Subcutaneous abdominal adipose tissue (tissue), 5 donors: ENCODE measurements around the gene NPDC1.
"Not testable (repeated sequence)": the region's sequence is repeated elsewhere in the genome, so short reads cannot be mapped to it uniquely, and the experiment has no call there.

ENCODE experiments used
- H3K27ac ChIP-seq: one replicate; pipeline ENCODE4 v1.7.0; 2013; ENCODE audit warnings: low read depth, mild to moderate bottlenecking, inconsistent platforms, low read length, moderate library complexity
- H3K27me3 ChIP-seq, 5 donors: one replicate each; pipeline ENCODE4 v1.7.0; 2013; ENCODE audit warnings: low read length in 5 of 5, inconsistent platforms in 1 of 5; ENCODE audit not compliant: control insufficient read depth in 5 of 5, insufficient read depth in 4 of 5
- H3K36me3 ChIP-seq, 5 donors: one replicate each; pipeline ENCODE4 v1.7.0; 2013; ENCODE audit warnings: low read length in 5 of 5; ENCODE audit not compliant: control insufficient read depth in 5 of 5, insufficient read depth in 5 of 5
- H3K4me1 ChIP-seq, 5 donors: one replicate each; pipeline ENCODE4 v1.7.0; 2013; ENCODE audit warnings: low read length in 5 of 5, mild to moderate bottlenecking in 3 of 5, moderate library complexity in 1 of 5; ENCODE audit not compliant: control insufficient read depth in 5 of 5, insufficient read depth in 5 of 5
- H3K4me3 ChIP-seq, 5 donors: one replicate each; pipeline ENCODE4 v1.7.0; 2013; ENCODE audit warnings: low read length in 5 of 5, low read depth in 1 of 5
- H3K9ac ChIP-seq, 5 donors: one replicate each; pipeline ENCODE4 v1.7.0; 2013; ENCODE audit warnings: low read length in 5 of 5, mild to moderate bottlenecking in 4 of 5, moderate library complexity in 3 of 5
- H3K9me3 ChIP-seq, 5 donors: one replicate each; pipeline ENCODE4 v1.7.0; 2013; ENCODE audit warnings: low read length in 5 of 5; ENCODE audit not compliant: control insufficient read depth in 5 of 5
- donor health status: healthy.
- donor health status: healthy.
- donor health status: healthy.
- donor health status: healthy.
- donor health status: healthy.

The NPDC1 gene

DNA sequence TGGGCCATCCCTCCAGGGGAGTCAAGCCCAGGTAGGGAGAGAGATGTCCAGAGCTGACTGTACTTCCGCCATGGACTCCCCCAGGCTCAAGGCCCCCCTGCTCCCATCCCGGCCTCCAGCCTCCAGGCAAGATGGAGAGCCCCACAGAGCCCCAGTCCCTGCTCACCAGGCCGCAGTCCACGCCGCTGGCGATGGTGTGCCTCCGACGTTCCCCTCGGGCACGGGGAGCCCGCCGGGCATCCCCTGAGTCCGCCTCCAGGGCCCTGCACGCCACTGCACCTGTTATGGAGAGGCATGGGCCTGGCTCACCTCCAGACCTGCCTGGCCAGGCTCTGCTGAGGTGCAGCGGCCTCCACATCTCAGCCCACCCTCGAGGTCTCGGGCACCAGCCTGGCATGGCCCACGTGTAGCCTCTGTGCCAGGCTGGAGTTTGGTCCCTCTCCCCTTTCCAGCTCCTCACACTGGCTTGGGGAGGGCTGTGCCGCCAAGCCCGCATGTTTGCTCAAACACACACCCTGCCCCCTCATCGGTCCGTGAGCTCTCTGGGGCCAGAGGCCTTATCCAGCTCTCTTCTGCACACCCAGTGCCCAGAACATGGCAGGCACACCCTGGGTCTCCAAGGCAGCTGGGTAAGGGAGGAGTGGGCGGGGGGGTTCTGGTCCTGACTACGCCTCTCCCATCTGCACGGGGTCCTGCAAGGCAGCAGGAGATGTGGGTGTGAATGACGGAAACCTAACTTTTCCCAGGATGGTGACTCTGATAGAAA lies 20.3 kb upstream of the NPDC1 start:
- H3K27ac ChIP-seq = no peak overlapping the region
- no peaks in the 10 kb centered on the region for H3K9me3 ChIP-seq
- H3K27me3 ChIP-seq = peaks cover 3 to 19% (median 12%) of the 10 kb centered on the region in 5 donors
- peaks cover 0 to 18% (median 10%) of the 10 kb centered on the region in 5 donors for H3K4me1 ChIP-seq
- no peak overlapping the region for H3K4me3 ChIP-seq
- H3K9ac ChIP-seq = no peak overlapping the region
- H3K36me3 ChIP-seq = no peaks in the 10 kb centered on the region

DNA sequence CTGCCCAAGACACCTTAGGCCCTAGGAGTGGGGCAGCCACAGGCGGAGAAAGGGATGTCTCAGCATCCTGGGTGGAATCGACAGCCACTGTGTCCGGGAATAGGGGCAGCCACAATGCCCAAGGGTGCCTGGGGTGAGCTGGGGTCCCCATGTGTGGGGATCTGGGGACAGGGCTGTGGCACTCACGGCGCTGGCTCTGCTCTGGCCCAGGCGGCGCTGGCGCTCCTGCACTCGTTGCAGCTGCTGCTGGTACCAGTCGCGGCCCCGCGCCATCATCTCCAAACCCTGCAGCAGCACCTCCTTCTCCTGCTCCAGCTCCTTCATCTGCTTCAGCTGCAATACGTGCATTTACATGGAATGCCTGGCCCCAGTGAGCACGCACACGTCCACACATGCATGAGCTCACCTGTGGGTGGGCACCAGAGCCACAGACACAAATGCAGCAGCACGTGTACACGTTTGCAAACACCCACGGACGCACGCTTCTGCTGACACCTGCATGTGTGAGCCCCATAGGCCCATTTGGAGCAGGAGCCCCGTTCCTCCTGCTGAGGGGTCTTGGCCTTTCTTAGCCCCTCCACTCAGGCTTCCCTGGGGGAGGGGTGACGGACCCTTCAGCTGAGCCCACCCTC lies 19.5 kb upstream of the NPDC1 start:
- Histone ChIP-seq H3K4me3 (no peak overlapping the region), H3K4me1 (peaks cover 0 to 10% (median 3%) of the 10 kb centered on the region in 5 donors), H3K27ac (no peak overlapping the region), H3K36me3 (no peaks in the 10 kb centered on the region), H3K27me3 (peaks cover 3 to 19% (median 12%) of the 10 kb centered on the region in 5 donors), H3K9me3 (no peaks in the 10 kb centered on the region), H3K9ac (no peak overlapping the region)

DNA sequence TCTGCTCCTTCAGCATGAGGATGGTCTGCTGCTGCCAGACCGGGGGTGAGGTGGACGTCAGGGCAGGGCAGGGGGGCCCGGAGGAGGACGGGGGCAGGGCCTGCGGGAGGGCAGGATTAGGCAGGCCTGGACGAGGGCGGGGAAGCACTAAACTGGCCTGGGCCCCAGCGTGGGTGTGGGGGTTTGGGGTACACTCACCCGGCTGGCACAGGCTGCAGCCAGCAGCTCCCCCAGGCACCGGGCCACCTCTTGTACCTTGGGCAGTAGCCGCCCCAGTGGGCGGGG lies 18.8 kb upstream of the NPDC1 start:
- Histone ChIP-seq H3K36me3 (no peaks in the 10 kb centered on the region), H3K4me3 (no peak overlapping the region), H3K27ac (no peak overlapping the region), H3K4me1 (peaks cover 0 to 8% (median 3%) of the 10 kb centered on the region in 5 donors), H3K9me3 (no peaks in the 10 kb centered on the region), H3K9ac (no peak overlapping the region), H3K27me3 (peaks cover 3 to 19% (median 12%) of the 10 kb centered on the region in 5 donors)

DNA sequence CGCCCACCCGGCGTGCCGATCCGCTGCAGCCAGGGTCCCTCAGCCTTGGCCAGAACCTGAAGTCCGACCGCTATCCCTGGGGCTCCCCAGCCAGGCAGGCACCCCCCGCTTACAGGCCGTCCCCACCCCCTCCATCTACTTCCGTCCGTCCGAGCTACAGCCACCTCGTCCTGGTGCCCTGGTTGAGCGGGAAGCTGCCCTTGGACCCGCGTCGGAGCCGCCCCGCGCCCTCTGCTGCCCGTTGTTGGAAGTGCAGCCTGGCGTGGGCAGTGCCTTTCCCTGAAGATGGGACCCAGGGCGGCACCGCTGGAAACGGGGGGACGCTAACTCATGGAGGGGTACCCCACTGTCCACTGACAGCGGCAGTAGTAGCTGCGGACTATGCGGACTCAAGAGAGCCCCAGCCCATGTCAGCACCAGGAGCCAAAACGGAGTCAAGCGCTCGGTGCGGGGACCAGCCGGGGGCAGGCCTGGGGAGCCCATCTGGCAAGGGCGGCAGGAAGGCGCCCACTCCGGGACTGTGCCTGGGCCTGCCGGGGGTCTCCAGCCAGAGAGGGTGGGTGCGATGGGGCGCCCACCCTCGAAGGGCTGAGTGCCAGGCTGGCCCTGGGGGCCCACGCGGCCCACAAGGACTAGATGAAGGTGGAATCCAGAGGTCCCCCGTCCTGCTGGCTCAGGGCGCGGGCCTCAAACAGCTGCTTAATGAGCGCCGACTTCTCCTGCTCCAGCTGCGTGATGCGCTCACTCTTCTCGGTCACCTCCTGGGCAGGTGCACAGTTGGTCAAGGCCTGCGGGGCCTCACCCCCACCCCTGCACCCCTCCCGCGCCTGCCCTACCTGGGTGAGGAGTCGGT lies 18.3 kb upstream of the NPDC1 start:
- H3K9me3 ChIP-seq = no peaks in the 10 kb centered on the region
- H3K4me1 ChIP-seq = peaks cover 0 to 4% (median 0%) of the 10 kb centered on the region in 5 donors
- H3K27ac ChIP-seq = no peak overlapping the region
- peaks cover 0 to 15% (median 9%) of the 10 kb centered on the region in 5 donors for H3K27me3 ChIP-seq
- no peak overlapping the region for H3K4me3 ChIP-seq
- no peak overlapping the region for H3K9ac ChIP-seq
- H3K36me3 ChIP-seq = no peaks in the 10 kb centered on the region

DNA sequence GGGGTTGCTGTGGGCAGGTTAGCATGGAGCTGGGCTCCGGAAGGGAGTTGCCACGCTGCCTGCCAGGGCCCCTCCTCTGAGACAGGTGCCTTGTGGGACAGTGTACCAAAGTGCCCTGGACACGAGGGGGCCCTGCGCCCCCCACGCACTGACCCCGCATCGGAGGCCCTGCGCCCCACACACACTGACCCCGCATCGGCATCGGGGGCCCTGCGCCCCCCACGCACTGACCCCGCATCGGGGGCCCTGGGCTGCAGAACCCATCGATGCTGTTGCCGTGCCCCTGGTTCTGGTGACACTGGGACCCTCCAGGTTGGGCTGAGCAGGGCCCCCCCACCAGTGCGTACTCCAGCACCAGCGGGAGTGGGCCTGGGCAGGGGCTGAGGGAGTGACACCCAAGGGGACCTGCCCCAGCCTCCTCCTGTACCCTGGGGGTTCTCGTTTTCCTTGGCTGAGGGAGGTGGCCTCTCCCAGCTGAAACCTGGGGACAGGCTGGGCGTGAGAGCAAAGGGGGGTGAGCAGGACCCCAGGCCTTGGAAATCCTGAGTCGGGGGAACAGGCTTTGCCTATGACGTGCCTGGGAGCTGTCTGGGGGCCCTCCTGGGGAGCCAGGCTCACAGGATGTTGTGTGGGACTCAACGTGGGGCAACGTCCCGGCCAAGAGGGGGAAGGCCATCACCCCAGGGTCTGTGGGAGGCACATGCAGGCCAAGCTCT lies 17.5 kb upstream of the NPDC1 start:
- H3K4me3 ChIP-seq = no peak overlapping the region
- no peak overlapping the region for H3K27ac ChIP-seq
- H3K9me3 ChIP-seq = no peaks in the 10 kb centered on the region
- H3K4me1 ChIP-seq = peaks cover 0 to 4% (median 0%) of the 10 kb centered on the region in 5 donors
- H3K27me3 ChIP-seq = peaks cover 0 to 7% (median under 1%) of the 10 kb centered on the region in 5 donors
- H3K9ac ChIP-seq = no peak overlapping the region
- H3K36me3 ChIP-seq = no peaks in the 10 kb centered on the region

DNA sequence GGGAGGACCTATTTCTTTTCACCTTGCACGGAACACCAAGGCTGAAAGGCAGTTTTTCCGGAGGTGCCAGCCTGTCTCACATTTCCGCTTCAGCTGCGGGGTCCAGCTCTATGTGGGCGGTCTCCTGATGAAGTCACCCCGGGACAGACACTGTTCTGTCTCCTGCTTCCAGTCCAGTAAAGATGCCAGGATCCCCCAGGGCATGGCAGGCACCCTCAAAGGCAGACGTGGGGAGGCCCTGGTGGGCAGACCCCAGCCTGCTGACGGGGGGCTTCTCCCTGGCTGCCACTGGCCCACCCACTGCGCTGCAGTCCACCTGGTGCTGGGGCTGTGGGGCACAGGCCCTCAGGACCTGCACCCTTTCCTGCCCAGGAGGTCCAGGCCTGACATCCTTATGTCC lies 16.8 kb upstream of the NPDC1 start:
- H3K9me3 ChIP-seq, H3K4me1 ChIP-seq, H3K36me3 ChIP-seq, H3K27me3 ChIP-seq, H3K4me3 ChIP-seq, H3K9ac ChIP-seq, H3K27ac ChIP-seq: not testable (repeated sequence)

DNA sequence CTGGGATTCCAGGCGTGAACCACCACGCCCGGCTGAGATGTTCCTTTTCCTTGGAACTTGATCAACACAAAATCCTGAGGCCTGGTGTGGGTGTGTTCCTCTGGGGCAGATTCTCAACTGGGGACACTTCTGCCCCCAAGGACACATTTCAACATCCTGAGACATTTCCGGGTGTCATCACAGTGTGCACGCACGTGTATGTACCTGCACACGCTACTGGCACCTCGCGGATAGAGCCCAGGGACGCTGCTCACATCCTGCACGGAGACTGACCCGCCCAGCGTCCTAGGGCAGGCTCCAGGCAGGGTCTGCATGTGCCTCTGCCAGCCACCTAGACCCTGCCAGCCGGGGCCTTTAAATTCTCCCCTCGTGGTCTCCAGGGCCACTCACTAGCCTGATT lies 16.4 kb upstream of the NPDC1 start:
- no peak overlapping the region for H3K9ac ChIP-seq
- H3K27me3 ChIP-seq = peaks cover 0 to 2% (median 0%) of the 10 kb centered on the region in 5 donors
- no peaks in the 10 kb centered on the region for H3K9me3 ChIP-seq
- no peak overlapping the region for H3K27ac ChIP-seq
- H3K4me3 ChIP-seq = no peak overlapping the region
- H3K4me1 ChIP-seq = peaks cover 0 to 4% (median 0%) of the 10 kb centered on the region in 5 donors
- no peaks in the 10 kb centered on the region for H3K36me3 ChIP-seq

DNA sequence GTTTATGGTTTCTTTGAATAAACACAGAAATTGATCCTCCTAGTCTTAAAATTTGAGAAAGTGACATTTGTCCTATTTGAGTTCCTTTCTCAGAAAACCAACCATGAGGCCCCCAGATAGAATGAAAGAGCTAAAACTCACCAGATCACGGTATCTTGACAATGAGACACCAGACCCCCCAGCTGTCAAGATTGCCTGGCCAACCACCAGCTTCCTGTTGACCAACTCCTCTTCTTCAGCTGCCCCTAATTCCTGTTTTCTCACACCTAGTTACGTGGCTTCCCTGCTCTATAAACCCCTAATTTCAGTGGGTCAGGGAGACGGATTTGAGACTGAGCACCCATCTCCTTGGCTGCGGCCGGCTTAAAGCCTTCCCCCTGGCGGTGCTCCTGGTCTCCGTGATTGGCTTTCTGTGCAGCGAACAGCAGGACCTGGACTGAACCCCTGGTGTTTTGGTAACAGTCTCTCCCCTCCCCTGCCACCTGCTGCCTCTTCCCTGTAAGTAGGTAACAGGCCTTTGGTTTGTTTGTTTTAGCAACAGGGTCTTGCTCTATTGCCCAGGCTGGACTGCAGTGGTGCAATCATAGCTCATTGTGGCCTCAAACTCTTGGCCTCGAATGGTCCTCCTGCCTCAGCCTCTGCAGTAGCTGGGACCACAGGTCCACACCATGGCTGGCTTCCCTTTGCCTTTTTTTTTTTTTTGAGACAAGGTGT lies 12.7 kb upstream of the NPDC1 start:
- no peak overlapping the region for H3K4me3 ChIP-seq
- no peak overlapping the region for H3K9ac ChIP-seq
- H3K4me1 ChIP-seq = peaks cover 0 to 26% (median 20%) of the 10 kb centered on the region in 5 donors
- no peaks in the 10 kb centered on the region for H3K36me3 ChIP-seq
- H3K27me3 ChIP-seq = peaks cover 5 to 19% (median 14%) of the 10 kb centered on the region in 5 donors
- no peak overlapping the region for H3K27ac ChIP-seq
- no peaks in the 10 kb centered on the region for H3K9me3 ChIP-seq

DNA sequence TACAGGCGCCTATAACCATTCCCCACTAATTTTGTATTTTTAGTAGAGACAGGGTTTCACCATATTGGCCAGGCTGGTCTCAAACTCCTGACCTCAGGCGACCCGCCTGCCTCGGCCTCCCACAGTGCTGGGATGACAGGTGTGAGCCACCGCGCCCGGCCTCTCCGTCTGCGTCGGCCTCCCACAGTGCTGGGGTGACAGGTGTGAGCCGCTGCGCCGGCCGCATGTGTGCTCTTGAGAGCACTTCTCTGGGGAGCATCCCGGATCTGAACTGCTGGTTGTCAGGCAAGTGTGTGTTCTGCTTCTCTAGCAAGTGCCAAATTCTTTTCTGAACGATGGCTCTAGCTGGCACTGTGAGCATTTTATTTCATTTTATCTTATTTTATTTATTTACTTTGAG lies 11.6 kb upstream of the NPDC1 start:
- H3K4me1 ChIP-seq = peaks cover 0 to 37% (median 27%) of the 10 kb centered on the region in 5 donors

More for the DNA sequence above, 11.6 kb upstream of the NPDC1 start:
- no peak overlapping the region for H3K9ac ChIP-seq
- H3K27ac ChIP-seq = no peak overlapping the region
- H3K4me3 ChIP-seq = no peak overlapping the region
- peaks cover 13 to 30% (median 23%) of the 10 kb centered on the region in 5 donors for H3K27me3 ChIP-seq
- no peaks in the 10 kb centered on the region for H3K36me3 ChIP-seq
- no peaks in the 10 kb centered on the region for H3K9me3 ChIP-seq
